Measurements from ENCODE around the gene ABR. TPM values are rescaled to one million over a fixed set of nuclear protein-coding genes. Genes with fewer than 3 reads are reported as not detected.
"Not testable (repeated sequence)": the region's sequence is repeated elsewhere in the genome, so short reads cannot be mapped to it uniquely, and the experiment has no call there.

Gene ABR
- polyA plus RNA-seq, 3 donors = 19.8 to 160 (median 26.0) TPM

- Histone ChIP-seq H3K27me3 (ENCODE audit: control insufficient read depth in 2 of 2, insufficient read depth in 2 of 2, low read length in 2 of 2) (no peaks in the 10 kb centered on the region), H3K9ac (ENCODE audit: insufficient read depth, low read length, poor library complexity, severe bottlenecking) (no peak overlapping the region), H3K36me3 (replicated peaks in 1 of 2; ENCODE audit: control insufficient read depth in 1 of 2, insufficient read depth in 2 of 2, low read length in 2 of 2) (no peaks in the 10 kb centered on the region), H3K79me2 (ENCODE audit: insufficient read depth, low read length) (peaks cover 59% of the 10 kb centered on the region), H2AFZ (ENCODE audit: insufficient read depth, low read depth, low read length, poor library complexity, severe bottlenecking) (no peak overlapping the region), H3K27ac (ENCODE audit: low read depth in 1 of 2, low read length in 2 of 2) (no peak overlapping the region), H4K20me1 (ENCODE audit: insufficient read depth, low read length) (peaks cover 58% of the 10 kb centered on the region), H3K9me3 (replicated peaks in 1 of 2; ENCODE audit: control insufficient read depth in 1 of 2, insufficient read depth in 1 of 2, low read length in 2 of 2) (no peaks in the 10 kb centered on the region), H3K4me2 (replicated peaks; ENCODE audit: extremely low read depth, low read length, poor library complexity, severe bottlenecking) (no peak overlapping the region), H3K4me1 (ENCODE audit: control insufficient read depth in 1 of 2, insufficient read depth in 2 of 2, low read length in 2 of 2) (peaks cover 77 to 97% of the 10 kb centered on the region in 2 donors), H3K4me3 (replicated peaks in 1 of 3; ENCODE audit: low read depth in 2 of 3, low read length in 3 of 3) (no peak overlapping the region)
- peaks cover 82% of the 10 kb centered on the region for H3K4me1 Mint-ChIP-seq
- intact Hi-C loops (cut with micrococcal nuclease) = loop anchor here in 1 of 2 donors (5.0 to 10.0 kb wide), 2 partner anchors 219 to 444 kb away; partner anchors contain the start of genes RILP and SCARF1
- no peak for DNase-seq
- peaks cover 3 to 8% of the 10 kb centered on the region in 2 donors for H3K36me3 Mint-ChIP-seq
- peaks cover 0 to 1% (median 0%) of the 10 kb centered on the region in 3 donors for H3K27me3 Mint-ChIP-seq (ENCODE audit: low read depth in 3 of 3)
- H3K27ac Mint-ChIP-seq = peak overlapping the region in 4 of 7 donors; percentile 10 to 78 (median 68)
- H3K9me3 Mint-ChIP-seq = peaks cover 0 to 9% (median 0%) of the 10 kb centered on the region in 7 donors
- TF ChIP-seq, protein P1, sequence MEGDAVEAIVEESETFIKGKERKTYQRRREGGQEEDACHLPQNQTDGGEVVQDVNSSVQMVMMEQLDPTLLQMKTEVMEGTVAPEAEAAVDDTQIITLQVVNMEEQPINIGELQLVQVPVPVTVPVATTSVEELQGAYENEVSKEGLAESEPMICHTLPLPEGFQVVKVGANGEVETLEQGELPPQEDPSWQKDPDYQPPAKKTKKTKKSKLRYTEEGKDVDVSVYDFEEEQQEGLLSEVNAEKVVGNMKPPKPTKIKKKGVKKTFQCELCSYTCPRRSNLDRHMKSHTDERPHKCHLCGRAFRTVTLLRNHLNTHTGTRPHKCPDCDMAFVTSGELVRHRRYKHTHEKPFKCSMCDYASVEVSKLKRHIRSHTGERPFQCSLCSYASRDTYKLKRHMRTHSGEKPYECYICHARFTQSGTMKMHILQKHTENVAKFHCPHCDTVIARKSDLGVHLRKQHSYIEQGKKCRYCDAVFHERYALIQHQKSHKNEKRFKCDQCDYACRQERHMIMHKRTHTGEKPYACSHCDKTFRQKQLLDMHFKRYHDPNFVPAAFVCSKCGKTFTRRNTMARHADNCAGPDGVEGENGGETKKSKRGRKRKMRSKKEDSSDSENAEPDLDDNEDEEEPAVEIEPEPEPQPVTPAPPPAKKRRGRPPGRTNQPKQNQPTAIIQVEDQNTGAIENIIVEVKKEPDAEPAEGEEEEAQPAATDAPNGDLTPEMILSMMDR (IDR thresholded peaks at IDR 0.05) = no peak
- H3K4me3 Mint-ChIP-seq = no peak overlapping the region
- WGBS (ENCODE audit: insufficient coverage) = 57% methylated on average over 18 of the region's 25 CpGs
Observed at GRCh38 chr17:1201132-1201702, 21.4 kb upstream of the ABR start.

DNA sequence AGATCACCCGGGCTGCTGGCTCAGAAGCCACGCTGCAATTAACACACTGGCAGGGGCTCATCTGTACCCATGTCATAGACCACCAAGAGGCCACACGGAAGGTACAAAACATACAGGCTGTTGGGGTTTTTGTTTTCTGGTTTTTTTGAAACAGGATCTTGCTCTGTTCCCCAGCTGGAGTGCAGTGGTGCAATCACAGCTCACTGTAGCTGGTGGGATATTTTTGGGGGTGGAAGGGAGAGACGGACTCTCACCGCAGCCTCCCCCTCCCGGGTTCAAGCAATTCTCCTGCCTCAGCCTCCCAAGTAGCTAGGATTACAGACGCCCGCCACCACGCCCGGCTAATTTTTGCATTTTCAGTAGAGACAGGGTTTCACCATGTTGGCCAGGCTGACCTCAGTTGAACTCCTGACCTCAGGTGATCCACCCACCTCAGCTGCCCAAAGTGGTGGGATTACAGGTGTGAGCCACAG, 19.5 kb upstream of the ABR start:
- H3K4me3 Mint-ChIP-seq = peak overlapping the region; percentile 31 to 57
- Histone ChIP-seq H3K27ac (ENCODE audit: low read depth in 1 of 2, low read length in 2 of 2) (peak overlapping the region; percentile 92 to 93), H4K20me1 (ENCODE audit: insufficient read depth, low read length) (peaks cover 50% of the 10 kb centered on the region), H3K4me1 (ENCODE audit: control insufficient read depth in 1 of 2, insufficient read depth in 2 of 2, low read length in 2 of 2) (peaks cover 71 to 96% of the 10 kb centered on the region in 2 donors), H3K79me2 (ENCODE audit: insufficient read depth, low read length) (peaks cover 65% of the 10 kb centered on the region), H3K4me2 (replicated peaks; ENCODE audit: extremely low read depth, low read length, poor library complexity, severe bottlenecking) (peak overlapping the region; percentile 41), H3K4me3 (replicated peaks in 1 of 3; ENCODE audit: low read depth in 2 of 3, low read length in 3 of 3) (peak overlapping the region in 1 of 3 experiments; percentile 59)
- not testable (repeated sequence) for H3K27me3 Mint-ChIP-seq (ENCODE audit: low read depth in 3 of 3); H3K36me3 Mint-ChIP-seq; H2AFZ ChIP-seq (ENCODE audit: insufficient read depth, low read depth, low read length, poor library complexity, severe bottlenecking); H3K27me3 ChIP-seq (ENCODE audit: control insufficient read depth in 2 of 2, insufficient read depth in 2 of 2, low read length in 2 of 2); H3K9me3 ChIP-seq (replicated peaks in 1 of 2; ENCODE audit: control insufficient read depth in 1 of 2, insufficient read depth in 1 of 2, low read length in 2 of 2); H3K36me3 ChIP-seq (replicated peaks in 1 of 2; ENCODE audit: control insufficient read depth in 1 of 2, insufficient read depth in 2 of 2, low read length in 2 of 2); H3K9ac ChIP-seq (ENCODE audit: insufficient read depth, low read length, poor library complexity, severe bottlenecking); H3K9me3 Mint-ChIP-seq
- 7% methylated on average over 4 of the region's 10 CpGs for WGBS (ENCODE audit: insufficient coverage)
- H3K27ac Mint-ChIP-seq = peak overlapping the region; percentile 90 to 96 (median 94)
- peaks cover 81% of the 10 kb centered on the region for H3K4me1 Mint-ChIP-seq
- peak in 1 of 3 donors; percentile 43 for DNase-seq
- intact Hi-C loops (cut with micrococcal nuclease) = loop anchor here in 1 of 2 donors (5.0 kb wide), 1 partner anchor 33 kb away; no protein-coding TSS in a partner anchor
